ENCODE data around the gene ENG. TPM values are rescaled to one million over a fixed set of nuclear protein-coding genes. Genes with fewer than 3 reads are reported as not detected.

The ENG gene
- total and polyA plus RNA-seq, 2 experiments from 2014 or later, result 1.4 to 2.6 TPM

- Mint-ChIP-seq H3K4me1 (peaks cover 3% of the 10 kb centered on the region; the same call in 2 of the 3 replicates), H3K36me3 (ENCODE audit: low read depth) (peaks cover 53% of the 10 kb centered on the region), H3K4me3 (peak overlapping the region; percentile 45; the same call in 2 of the 3 replicates), H3K27ac (no peak overlapping the region), H3K9me3 (no peaks in the 10 kb centered on the region), H3K27me3 (ENCODE audit: insufficient read depth, low read depth, poor library complexity) (peaks cover 19% of the 10 kb centered on the region)
- H3K4me3 ChIP-seq, result no peak overlapping the region
- peaks cover 8% of the 10 kb centered on the region for H3K36me3 ChIP-seq (ENCODE audit: insufficient read depth)
- no peaks in the 10 kb centered on the region for H3K79me2 ChIP-seq (replicated peaks; ENCODE audit: insufficient read depth)
- H3K27me3 ChIP-seq (ENCODE audit: insufficient read depth), result no peaks in the 10 kb centered on the region
- no peak overlapping the region for H3K27ac ChIP-seq (ENCODE audit: low read depth)
- H4K20me1 ChIP-seq (replicated peaks; ENCODE audit: insufficient read depth), result peaks cover 15% of the 10 kb centered on the region
- no peaks in the 10 kb centered on the region; the same call in 1 of the 2 replicates for H3K4me1 ChIP-seq (ENCODE audit: insufficient read depth)
- ATAC-seq (no peak), DNase-seq (ENCODE audit: low spot score) (no peak)
- peaks cover 22% of the 10 kb centered on the region for H3F3A ChIP-seq (replicated peaks; ENCODE audit: low read depth)
- no peak overlapping the region for H3K4me2 ChIP-seq
- no peak overlapping the region for H2AFZ ChIP-seq
- H3K9me2 ChIP-seq (ENCODE audit: insufficient read depth), result no peaks in the 10 kb centered on the region
- TF ChIP-seq EZH2phosphoT487 (IDR thresholded peaks at IDR 0.05; ENCODE audit: unreplicated experiment), result no peak
- TF ChIP-seq EZH2 (IDR thresholded peaks at IDR 0.05; ENCODE audit: low read depth, unreplicated experiment), result no peak
- no peak for TF ChIP-seq CREB1 (CRISPR knock-in tag; IDR thresholded peaks at IDR 0.05; ENCODE audit: low read depth)
- TF ChIP-seq, protein P1, sequence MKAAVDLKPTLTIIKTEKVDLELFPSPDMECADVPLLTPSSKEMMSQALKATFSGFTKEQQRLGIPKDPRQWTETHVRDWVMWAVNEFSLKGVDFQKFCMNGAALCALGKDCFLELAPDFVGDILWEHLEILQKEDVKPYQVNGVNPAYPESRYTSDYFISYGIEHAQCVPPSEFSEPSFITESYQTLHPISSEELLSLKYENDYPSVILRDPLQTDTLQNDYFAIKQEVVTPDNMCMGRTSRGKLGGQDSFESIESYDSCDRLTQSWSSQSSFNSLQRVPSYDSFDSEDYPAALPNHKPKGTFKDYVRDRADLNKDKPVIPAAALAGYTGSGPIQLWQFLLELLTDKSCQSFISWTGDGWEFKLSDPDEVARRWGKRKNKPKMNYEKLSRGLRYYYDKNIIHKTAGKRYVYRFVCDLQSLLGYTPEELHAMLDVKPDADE (IDR thresholded peaks at IDR 0.05), result no peak
- TF ChIP-seq, protein P2, sequence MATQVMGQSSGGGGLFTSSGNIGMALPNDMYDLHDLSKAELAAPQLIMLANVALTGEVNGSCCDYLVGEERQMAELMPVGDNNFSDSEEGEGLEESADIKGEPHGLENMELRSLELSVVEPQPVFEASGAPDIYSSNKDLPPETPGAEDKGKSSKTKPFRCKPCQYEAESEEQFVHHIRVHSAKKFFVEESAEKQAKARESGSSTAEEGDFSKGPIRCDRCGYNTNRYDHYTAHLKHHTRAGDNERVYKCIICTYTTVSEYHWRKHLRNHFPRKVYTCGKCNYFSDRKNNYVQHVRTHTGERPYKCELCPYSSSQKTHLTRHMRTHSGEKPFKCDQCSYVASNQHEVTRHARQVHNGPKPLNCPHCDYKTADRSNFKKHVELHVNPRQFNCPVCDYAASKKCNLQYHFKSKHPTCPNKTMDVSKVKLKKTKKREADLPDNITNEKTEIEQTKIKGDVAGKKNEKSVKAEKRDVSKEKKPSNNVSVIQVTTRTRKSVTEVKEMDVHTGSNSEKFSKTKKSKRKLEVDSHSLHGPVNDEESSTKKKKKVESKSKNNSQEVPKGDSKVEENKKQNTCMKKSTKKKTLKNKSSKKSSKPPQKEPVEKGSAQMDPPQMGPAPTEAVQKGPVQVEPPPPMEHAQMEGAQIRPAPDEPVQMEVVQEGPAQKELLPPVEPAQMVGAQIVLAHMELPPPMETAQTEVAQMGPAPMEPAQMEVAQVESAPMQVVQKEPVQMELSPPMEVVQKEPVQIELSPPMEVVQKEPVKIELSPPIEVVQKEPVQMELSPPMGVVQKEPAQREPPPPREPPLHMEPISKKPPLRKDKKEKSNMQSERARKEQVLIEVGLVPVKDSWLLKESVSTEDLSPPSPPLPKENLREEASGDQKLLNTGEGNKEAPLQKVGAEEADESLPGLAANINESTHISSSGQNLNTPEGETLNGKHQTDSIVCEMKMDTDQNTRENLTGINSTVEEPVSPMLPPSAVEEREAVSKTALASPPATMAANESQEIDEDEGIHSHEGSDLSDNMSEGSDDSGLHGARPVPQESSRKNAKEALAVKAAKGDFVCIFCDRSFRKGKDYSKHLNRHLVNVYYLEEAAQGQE (IDR thresholded peaks at IDR 0.05; ENCODE audit: unreplicated experiment), result no peak
- no peak for TF ChIP-seq ZNF331 (CRISPR knock-in tag; IDR thresholded peaks at IDR 0.05; ENCODE audit: low read depth)
- TF ChIP-seq ZNF114 (CRISPR knock-in tag; IDR thresholded peaks at IDR 0.05), result no peak
- no peak for TF ChIP-seq NANOG (IDR thresholded peaks at IDR 0.05; ENCODE audit: borderline replicate concordance)
- TF ChIP-seq ZNF462 (CRISPR knock-in tag; IDR thresholded peaks at IDR 0.05), result no peak
- TF ChIP-seq JUNB (IDR thresholded peaks at IDR 0.05; ENCODE audit: unreplicated experiment), result no peak
- no peak for TF ChIP-seq STAT1 (IDR thresholded peaks at IDR 0.05; ENCODE audit: unreplicated experiment)
- TF ChIP-seq, protein P3, sequence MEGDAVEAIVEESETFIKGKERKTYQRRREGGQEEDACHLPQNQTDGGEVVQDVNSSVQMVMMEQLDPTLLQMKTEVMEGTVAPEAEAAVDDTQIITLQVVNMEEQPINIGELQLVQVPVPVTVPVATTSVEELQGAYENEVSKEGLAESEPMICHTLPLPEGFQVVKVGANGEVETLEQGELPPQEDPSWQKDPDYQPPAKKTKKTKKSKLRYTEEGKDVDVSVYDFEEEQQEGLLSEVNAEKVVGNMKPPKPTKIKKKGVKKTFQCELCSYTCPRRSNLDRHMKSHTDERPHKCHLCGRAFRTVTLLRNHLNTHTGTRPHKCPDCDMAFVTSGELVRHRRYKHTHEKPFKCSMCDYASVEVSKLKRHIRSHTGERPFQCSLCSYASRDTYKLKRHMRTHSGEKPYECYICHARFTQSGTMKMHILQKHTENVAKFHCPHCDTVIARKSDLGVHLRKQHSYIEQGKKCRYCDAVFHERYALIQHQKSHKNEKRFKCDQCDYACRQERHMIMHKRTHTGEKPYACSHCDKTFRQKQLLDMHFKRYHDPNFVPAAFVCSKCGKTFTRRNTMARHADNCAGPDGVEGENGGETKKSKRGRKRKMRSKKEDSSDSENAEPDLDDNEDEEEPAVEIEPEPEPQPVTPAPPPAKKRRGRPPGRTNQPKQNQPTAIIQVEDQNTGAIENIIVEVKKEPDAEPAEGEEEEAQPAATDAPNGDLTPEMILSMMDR (conservative IDR thresholded peaks at IDR 0.05; ENCODE audit: low read depth in 2 of 2), result no peak
- TF ChIP-seq POLR2AphosphoS5 (IDR thresholded peaks at IDR 0.05; ENCODE audit: low read depth), result no peak
Measured at GRCh38 chr9:127810378-127811187, 43.9 kb downstream of the ENG start.

Measured in GM23338 (cell line).